NCI-H1105 (cell line): ENCODE measurements around the gene ACSL1.

Experiments used
- DNase-seq: peaks from one replicate; lab custom pipeline; 2025; lab: John Stamatoyannopoulos, UW

Gene ACSL1

DNA sequence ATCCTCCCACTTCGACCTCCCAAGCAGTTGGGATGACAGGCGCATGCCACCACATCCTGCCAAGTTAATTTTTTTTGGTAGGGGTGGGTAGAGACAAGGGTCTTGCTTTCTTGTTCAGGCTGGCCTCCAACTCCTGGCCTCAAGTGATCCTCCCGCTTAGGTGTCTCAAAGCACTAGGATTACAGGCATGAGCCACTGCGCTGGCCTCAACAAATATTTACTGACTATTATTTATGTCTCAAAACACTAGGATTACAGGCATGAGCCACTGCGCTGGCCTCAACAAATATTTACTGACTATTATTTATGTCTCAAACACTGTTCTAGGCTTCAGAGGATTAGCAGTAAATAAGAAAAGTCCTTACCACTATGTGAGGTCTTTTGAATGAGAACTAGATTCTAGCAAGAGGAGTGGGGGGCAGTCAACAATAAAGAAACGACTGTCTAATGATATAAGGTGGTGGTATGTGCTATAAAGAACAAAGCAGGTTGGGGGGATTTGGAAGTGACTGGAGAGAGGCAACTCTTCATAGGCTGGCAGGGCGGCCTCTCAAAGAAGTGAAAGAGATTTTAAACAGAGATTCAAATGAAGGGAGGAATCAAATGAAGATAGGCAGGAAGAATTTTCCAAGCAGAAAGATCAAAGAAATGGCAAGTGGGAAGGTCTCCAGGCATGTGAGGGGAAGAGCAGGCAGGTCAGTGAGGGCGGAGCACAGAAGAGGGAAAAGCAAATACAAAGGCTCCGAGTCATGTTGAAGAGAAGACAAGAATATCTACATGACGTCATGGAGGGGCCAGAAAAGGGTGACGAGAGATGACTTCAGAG lies 12.7 kb upstream of the ACSL1 start:
- DNase-seq = no peak

- DNase-seq = no peak
Measured at GRCh38 chr4:184836613-184837012, 10.8 kb upstream of the ACSL1 start.

DNA sequence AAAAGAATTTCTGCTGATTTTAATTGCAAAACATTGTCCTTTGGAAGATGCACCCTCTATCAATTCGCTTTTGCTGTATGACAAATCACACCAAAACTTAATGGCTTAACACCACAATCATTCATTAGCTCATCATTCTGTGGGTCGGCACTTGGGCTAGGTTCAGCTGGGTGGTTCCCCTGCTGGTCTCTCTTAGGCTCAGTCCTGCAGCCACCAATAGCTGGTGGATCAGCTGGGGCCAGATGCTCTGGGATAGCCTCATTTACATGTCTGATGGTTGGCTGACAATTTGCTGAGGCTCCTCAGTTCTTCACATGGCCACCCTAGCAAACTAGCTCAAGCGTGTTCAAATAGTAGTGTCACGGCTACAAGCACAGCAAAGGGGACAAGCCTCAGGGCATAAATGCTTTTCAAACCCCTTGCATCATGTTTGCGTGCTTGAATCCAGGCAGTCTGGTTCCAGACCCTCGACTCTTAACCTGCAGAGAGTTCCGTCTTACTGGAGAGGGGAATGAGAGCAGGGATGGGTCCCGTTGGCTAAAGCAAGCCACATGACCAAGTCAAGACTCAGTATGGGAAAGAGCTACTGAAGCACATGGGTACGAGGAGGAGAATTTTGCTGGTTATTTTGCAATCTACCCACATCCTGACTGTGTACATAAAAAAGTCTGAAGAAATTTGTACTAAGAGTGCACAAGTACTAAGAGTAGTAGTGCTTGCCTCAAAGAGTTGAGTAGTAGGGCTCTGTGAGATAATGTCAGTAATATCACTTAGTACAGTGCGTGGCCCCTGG lies 7.5 kb upstream of the ACSL1 start:
- DNase-seq = no peak

GRCh38 chr4:184831153-184831552 lies 5.4 kb upstream of the ACSL1 start:
- DNase-seq = no peak

DNA sequence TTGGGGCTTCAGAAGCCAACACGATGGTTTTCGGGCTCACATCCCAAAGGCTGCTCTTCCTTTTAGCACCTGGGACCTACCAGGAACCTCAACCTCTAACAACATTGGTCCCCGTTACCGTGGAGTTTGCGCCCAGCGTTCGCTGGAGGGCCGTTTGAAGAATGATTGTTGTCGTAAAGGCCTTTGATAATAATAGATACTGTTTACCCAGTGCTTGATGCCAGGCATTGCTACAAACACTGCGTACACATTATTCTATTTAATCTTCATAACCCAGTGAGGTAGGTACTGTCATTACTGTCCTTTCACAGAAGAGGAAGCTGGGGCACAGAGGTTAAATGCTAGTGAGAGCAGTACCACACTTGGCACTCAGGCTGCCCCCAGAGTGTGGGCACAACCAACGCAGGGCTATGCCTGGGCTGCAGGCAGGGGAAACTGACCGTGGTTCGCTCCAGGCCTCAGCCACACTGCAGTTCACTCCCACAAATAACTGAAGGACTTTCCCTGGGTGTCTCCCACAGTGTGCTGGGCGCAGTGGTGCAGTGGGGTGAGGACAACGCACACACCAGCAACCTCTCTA lies 1.0 kb upstream of the ACSL1 start:
- no peak for DNase-seq

DNA sequence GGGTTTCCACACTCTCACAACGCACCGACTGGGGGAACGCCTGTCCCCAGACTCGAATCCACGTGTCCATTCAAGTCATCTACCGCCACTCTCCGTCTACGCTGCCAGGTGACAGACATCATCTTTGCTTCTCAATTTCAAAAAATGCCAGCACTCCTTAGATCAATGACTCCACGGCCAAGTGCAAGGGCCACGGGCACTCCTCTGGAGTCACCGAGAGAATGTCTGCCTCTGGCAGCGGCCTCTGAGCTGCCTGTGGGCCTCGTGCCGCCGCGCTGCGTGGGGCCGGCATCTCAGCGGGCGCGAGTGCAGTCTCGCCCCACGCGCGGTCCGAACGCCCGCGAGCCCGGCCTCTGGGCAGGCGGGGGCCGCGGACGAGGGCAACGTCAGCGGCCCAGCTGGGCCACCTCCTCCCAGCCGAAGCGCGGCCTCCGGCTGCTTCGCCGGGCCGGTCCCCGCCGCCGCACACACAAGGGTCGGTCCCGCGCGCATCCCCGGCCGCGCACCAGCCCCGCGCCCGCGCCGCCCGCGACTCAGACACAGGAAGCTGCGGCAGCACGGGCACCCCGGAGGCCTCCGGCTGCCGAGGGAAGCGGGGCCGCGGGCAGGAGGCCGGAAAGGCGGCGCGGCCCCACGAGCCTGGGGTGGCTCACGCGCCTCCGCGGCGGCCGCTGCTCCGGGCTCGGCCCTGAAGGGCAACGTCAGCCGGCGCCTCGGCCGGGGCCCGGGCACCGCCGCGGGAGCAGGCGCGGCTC lies 450 bp downstream of the ACSL1 start:
- DNase-seq = no peak

DNA sequence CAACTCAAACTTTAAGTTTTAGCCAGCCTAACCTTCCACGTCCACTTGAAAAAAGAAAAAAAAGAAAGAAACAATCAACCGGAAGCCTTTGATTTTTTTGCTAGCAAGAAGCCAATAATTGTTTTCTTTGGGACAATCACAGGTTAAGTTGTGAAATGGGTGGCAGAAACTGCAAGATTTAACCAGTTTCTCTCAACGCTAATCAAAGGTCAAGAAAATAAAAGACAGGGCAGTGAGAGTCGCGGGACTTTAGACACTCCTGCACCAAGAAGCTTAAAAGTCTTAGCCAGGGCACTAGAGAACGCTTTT lies 1.0 kb downstream of the ACSL1 start:
- no peak for DNase-seq

GRCh38 chr4:184824081-184824775 lies 1.5 kb downstream of the ACSL1 start:
- no peak for DNase-seq

DNA sequence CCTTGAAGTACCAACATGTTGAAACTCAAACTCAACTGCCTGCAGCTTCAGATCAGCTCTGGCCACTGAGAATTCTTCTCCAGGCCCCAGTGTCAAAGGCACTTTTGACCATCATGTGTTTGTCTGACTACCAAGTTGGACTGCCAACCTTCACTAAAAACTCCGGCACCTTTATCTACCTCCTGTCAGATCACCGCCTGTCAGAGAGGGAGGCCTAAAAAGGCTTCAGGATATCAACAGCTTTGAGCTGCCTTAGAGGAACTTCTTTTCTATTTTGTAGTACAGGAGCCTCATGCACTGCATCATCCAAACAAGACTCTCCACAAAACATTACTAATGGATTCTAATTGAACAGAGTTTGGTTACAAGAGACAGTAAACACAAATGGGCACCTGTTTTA lies 2.8 kb downstream of the ACSL1 start:
- no peak for DNase-seq

- DNase-seq = no peak
Measured at GRCh38 chr4:184822356-184822755, 3.4 kb downstream of the ACSL1 start.

DNA sequence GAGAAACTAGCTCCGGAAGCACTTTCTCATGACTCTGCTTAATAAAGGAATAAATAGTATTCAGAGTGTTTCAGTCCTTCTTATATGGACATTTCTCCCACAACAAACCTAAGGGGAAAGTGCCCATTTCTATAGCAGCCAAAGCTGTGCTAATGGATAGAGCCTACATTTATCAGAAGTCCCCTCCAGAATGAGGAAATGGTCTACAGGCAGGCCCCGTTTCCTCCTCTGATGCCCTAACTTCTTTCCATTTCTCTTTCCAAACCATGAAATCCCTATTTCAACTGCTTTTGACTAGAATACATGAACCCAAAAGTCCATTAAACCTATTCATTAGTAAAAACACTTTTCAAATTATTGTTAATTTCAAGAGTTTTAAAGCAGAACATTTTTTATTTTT lies 4.5 kb downstream of the ACSL1 start:
- DNase-seq = no peak

DNA sequence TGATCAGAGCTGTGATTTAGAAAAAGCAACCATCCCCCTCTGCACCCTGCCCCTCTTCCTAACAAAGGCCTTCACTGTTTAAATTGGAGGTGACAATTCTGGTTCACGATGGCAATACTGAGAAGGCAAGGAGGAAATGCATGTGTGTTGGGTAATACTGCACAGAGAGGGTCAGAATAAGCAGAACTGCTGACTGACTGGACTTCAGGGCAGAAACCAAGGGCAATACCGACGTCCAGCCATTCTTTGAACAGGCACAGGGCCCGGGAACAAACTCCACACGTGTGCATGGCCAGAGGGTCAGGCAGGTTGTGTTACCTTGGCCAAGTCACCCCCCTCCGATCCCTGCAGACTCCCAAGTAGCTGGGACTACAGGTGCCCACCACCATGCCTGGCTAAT lies 6.0 kb downstream of the ACSL1 start:
- DNase-seq = no peak

GRCh38 chr4:184818216-184818564 lies 7.6 kb downstream of the ACSL1 start:
- no peak for DNase-seq

GRCh38 chr4:184817494-184818215 lies 8.1 kb downstream of the ACSL1 start:
- no peak for DNase-seq

DNA sequence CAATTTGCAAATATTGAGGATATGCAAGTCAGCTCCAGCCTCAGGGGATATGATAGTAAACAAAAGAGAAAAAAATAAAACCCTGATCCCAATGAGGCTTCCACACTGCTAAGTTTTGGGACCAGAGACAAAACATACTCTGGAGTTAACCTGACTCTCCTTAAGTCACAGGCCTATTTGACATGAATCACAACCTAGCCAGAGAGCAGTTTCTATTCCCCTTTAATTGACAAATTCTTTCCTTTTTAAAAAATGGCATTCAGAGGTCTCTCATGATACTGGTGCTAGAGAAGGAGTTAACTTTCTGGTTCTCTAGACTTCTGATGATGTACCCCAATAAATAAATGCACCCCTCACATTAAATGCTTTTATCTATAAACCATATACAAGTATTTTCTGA lies 8.8 kb downstream of the ACSL1 start:
- DNase-seq = no peak

DNA sequence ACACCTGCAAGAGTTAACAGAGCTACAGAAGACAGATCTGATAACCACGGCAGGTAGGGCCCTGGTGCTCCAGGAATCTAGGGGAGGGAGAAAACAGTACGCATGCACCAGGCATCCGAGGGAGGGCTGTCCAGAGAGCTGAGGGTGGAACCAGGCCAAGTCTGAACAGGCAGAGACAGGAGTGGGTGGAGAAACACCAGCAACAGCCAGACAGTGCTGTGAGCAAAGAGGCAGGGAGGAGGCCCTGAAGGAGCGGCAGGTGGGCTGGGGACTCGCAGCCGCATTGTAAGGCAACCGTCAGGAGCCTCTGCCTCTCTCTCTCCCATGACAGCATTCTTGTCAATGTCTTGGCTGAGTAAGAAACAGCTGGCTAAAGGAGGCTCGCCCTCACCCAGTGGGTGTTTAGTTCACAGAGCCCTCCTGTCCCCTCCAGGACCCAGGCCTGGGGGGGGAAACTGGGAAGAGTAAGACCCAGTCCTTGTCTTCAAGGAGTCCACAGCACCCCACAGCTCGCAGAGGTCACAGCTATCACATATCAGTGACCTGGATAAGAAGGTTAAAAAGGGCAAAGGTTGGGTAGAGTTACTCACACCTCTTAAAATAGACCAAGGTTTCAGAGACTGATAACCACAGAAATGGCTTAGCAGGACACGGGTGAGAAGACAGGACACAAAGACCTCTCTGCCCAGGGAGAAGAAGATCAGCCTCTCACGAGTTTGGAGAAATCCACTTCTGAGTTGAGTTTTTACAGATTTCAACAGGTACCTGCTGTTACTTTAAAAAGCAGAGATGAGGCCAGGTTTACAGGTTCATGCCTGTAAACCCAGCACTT lies 10.5 kb downstream of the ACSL1 start:
- peak; percentile 74 for DNase-seq

DNA sequence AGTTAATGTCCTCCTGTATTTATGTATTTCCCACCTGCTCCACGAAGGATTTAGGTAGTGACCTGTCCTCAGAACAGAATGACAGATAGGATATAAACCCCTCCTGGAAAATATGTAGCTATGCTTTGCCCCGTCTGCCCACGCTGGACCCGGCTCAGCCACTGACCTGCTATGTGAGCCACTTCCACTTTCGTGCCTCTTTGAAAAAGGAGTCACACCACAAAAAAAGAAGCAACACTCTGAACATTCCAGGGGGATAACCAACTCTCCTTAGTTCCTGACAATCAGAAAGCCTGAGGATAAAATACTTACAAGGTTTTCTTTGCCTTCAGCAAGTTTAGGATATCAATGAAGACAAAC lies 11.1 kb downstream of the ACSL1 start:
- no peak for DNase-seq

GRCh38 chr4:184812651-184813181 lies 13.1 kb downstream of the ACSL1 start:
- DNase-seq = no peak

DNA sequence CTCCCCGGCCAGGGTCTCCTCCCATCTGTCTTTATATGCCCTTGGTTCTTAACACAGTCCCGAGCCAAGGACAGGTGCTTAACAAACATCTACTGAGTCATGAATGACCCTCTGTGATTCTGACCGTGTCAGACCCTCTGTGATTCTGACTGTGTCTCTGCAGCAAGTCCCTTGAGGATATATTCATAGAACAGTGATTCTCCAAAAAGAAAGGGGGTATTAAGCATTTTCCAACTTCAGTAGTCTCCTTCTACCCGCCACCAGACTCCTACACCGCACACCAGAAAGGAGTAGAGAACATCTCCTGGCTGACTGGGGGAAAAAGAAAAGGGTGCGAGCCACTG lies 13.6 kb downstream of the ACSL1 start:
- DNase-seq = no peak

DNA sequence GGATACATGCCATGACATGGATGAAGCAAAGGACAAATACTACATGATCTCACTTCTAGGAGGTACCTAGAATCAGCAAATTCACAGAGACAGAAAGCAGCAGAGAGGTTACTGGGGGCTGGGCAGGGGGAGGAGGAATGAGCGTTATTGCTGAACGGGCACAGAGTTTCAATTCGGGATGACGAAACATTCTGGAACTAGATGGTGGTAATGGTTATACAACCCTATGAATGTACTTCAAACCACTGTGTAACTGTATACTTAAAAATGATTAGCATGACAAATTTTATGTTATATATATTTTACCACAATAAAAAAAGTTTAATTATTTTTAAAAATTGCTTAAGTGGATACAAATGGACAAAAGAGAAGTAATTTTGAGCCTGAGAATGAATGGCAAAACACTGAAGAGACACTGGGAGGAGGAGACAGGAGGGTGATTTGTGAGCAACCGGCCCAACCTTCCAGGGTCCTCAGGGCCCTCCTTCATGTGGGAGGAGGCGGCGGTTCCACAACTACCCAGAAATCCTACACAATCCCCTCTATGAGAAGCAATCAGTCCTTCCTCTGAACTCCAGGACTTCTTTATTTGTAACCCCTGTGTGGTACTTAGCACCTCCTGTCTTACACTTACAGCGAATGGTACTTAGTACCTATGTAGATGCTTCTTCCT lies 14.1 kb downstream of the ACSL1 start:
- DNase-seq = no peak
